GM21825 (cell line): Measurements from ENCODE around the gene CIITA.
"Not testable (repeated sequence)": the region's sequence is repeated elsewhere in the genome, so short reads cannot be mapped to it uniquely, and the experiment has no call there.

Experiments used
- ATAC-seq: cut with Tn5 transposase; IDR thresholded peaks from one replicate; pipeline ENCODE4 v1.9.1; 2021; ENCODE audit warnings: mild to moderate bottlenecking, moderate library complexity; ENCODE audit not compliant: unreplicated experiment

The CIITA gene

GRCh38 chr16:10949424-10949970 lies 72.5 kb downstream of the CIITA start:
- ATAC-seq = peak; percentile 70

- no peak for ATAC-seq
Measured at GRCh38 chr16:10950393-10950792, 73.4 kb downstream of the CIITA start.

- ATAC-seq = no peak
Measured at GRCh38 chr16:10951026-10951425, 74.0 kb downstream of the CIITA start.

GRCh38 chr16:10954903-10955302 lies 77.9 kb downstream of the CIITA start:
- no peak for ATAC-seq

- ATAC-seq = no peak
Measured at GRCh38 chr16:10957771-10958482, 80.9 kb downstream of the CIITA start.

DNA sequence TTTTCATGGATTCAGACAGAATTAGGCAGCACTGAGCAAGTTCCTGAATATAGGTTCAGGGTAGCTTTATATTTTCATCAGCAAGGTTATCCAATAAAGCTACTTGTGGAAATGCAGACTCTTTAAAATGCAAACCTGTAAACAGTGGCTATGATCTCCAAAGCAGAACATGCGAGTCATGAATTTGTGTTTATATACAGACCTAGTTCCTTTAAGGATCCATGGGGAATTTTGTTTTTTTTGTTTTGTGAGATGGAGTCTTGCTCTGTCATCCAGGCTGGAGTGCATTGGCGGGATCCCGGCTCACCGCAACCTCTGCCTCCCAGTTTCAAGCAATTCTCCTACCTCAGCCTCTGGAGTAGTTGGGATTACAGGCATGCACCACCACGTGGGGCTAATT lies 82.2 kb downstream of the CIITA start:
- ATAC-seq = no peak

DNA sequence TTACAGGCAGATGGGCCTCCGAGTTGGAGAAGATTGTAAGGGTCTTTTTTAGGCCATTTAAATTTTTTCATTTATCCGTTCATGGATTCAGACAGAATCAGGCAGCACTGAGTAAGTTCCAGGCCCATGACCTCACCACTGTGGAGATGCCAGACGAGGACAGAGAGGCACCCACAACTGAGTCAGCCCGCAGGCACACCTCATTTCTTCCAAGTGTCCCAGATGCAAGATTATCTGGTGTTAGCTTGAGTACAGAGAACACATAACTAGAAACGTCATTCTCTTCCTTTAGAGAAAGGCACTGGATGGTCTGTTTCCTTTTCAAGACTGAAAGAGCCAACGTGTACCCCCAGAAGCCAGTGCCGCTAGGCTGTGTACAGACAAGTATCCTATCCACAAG lies 84.2 kb downstream of the CIITA start:
- ATAC-seq = no peak

DNA sequence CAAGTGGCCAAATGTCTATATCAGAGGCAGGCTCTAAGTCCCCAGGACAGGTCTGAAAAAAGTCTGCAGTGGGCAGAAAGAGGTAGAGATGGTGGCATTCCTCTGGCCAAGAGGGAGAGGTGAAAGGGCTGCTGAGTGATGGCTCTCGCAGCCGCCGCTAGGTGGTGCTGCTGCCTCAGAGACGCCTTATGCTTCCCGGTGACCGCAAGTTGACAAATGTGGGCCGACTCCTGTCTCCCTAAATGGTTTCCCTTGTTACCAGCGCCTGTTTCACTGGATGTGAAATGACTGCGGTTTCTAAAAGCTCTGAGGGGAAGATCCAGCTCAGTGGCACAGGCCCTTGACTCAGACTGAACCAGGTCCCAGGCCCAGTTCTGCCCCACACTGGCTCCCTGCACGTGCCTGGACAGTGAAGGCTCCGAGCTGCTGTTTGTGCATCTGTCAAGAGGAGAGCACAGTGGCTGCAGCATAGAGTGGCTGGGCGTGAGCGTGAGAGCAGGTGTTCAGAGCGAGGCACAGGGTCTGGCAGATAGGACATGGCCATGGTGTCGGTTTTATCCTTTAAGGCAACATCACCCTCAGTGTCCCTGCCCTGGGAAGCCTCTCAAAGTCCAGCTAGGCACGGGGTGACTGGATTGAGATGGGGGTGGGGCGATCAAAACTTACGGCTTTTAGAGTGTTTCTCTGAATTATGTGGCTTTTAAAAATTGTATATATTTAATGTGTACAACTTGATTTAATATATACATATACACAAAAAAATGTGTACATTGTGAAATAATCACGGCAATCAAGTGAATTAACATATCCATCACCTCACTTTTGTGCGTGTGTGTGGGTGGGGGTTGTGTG lies 87.3 kb downstream of the CIITA start:
- ATAC-seq = peak; percentile 36

DNA sequence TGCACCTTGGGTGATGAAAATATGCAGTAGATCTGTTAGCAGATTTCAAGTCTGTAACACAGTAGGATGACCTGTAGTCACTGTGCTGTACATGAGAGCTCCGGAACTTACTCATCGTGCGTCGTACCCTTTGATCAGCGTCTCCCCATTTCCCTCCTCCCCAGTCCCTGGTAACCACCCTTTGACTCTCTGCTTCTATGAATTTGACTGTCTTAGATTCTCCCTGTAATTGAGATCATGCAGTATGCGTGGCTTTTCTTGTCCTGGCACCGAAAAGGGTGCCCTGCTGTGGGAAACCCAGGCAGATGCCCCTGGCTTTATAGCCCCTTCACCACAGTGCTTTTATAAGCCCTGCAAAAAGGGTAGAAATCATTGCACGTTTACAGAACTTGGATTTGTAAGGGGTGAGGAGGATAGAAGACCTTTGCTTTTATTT lies 87.9 kb downstream of the CIITA start:
- ATAC-seq = peak; percentile 48

DNA sequence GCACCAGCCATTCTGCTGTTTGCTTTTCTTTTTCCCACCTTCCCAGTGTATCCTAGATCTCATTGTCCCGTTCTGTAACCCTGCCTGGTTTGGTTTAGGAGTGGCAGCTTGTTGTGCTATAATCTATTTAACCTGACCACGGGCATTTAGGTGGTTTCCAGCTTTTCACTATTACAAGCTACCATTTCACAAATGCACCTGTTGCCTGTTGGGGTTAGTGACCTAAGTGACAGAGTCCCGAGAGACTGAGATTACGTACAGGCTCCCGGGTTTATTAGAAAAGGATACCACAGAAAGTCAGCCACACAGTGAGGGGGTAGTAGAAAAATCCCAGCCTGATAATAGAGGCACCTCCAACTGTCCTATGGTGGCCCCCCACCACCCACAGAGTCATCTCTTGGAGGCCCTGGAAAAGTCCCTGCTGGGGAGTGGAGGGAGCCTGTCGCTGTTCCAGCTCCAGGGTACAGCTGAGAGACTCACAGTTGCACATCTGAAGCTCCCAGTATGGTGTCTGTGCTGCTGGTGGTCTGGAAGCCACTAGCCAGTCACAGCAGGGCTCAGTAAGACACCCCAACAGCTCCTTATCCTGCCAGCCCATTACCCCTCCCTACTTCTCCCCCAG lies 88.5 kb downstream of the CIITA start:
- peak; percentile 61 for ATAC-seq

DNA sequence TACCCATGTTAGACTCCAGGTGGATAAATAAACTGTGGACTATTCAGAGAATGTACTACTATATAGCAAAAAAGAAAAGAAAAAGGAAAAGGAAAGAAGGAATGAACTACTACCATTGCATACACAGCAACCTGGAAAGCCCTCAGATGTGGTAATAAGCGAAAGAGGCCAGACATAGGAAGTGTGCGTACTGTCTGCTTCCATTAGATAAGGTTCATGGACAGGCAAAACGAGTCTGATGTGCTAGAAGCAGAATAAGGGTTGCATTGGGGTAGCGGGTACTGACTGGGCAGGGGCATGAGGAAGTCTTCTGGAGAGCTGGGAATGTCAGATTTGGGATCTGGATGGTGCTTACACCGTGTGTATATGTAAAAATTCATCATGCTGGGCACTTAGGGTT lies 89.1 kb downstream of the CIITA start:
- ATAC-seq = no peak

GRCh38 chr16:10966559-10966958 lies 89.6 kb downstream of the CIITA start:
- not testable (repeated sequence) for ATAC-seq

DNA sequence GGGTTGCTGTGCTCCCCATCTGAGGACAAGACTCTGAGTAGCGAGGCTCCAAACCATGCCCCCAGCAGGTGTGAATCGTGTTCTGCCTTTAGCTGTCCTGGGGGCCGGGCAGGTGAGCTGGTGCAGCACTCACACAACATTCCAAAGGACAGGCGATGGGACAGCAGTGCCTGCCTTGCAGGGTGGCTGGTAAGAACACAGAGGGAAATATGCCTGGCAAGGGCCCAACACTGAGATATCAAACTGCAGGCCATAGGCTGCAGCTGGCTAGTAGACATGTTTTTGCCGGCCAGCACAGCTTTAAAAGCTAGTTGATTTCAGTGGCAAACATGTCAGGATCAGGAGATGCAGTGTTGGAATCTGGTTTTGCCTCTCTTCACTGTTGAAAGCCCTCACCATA lies 91.0 kb downstream of the CIITA start:
- no peak for ATAC-seq

DNA sequence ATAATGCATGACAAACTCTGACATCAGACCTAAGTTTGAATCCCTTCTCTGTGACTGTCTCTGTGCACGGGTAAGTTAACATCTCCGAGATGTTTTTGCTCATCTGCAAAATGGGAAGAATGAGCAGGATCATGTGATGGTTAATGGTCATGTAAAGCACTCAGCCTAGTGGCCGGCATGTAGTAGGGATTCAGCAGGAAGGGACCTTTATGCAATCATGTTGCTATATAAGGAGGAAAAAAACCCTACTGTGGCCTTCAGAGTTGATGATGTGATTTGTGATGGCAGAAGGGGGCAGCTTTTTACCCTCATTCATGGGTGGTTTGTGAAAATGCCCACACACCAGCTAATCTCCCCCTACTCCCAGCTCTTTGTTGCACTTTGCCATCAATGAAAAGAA lies 91.5 kb downstream of the CIITA start:
- no peak for ATAC-seq

DNA sequence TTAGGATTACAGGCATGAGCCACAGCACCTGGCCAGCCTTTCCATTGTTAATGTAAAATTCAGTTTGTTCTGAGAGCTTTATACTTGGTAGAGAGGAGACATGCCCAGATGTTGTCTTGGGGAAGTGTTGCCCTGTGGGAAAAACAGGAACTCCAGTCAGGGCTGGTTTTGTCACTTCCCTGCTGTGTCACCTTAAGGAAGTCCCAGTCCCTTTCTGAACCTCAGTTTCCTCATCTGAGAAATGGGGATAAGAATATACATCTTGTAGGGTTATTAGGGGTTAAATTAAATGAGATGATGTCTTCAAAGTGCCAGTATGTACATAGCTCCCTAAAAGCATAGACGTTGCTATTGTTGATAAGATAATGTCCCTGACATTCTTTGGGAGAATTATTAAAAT lies 92.6 kb downstream of the CIITA start:
- no peak for ATAC-seq

DNA sequence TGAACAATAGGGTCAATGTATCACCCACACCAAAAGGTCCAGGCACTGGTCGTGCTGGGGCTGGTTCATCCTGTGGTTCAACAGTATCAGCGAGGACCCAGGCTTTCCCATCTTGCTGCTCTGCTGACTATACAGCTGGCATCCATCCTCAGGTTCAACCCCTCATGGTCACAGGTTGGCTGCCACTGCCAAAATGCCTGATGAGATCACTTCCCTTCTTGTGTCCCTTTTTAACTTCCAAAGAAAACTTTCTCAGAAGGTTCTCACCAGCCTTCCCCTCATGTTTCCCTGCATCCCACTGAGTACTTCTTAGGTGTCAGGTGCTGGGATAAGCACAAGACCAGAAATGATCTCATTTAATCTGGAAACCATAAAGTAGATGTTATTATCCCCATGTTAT lies 93.1 kb downstream of the CIITA start:
- ATAC-seq = no peak

GRCh38 chr16:10971560-10971961 lies 94.6 kb downstream of the CIITA start:
- ATAC-seq = no peak

GRCh38 chr16:10972108-10972818 lies 95.3 kb downstream of the CIITA start:
- no peak for ATAC-seq

GRCh38 chr16:10972819-10973464 lies 95.9 kb downstream of the CIITA start:
- ATAC-seq = no peak

- ATAC-seq = no peak
Measured at GRCh38 chr16:10976634-10977033, 99.6 kb downstream of the CIITA start.
